Panc1 (cell line): ENCODE data around the gene SRSF10. TPM values are rescaled to one million over a fixed set of nuclear protein-coding genes. Genes with fewer than 3 reads are reported as not detected.

Source experiments
- ATAC-seq: fragments of 200-7000 bp; cut with Tn5 transposase; 2 replicates; pipeline ENCODE4 v1.9.1; 2020; ENCODE audit warnings: mild to moderate bottlenecking, moderate library complexity
- BruUV-seq: library from RNA; stranded (reverse); fragments of 400-500 nt; replicated peaks from 2 replicates; lab custom pipeline; 2021; lab: Mats Ljungman, UMichigan
- CTCF ChIA-PET: fragments of 300-600 bp; sonication (Branson Sonifier 250); formaldehyde crosslinking; loops from one replicate; lab custom pipeline; 2022; ENCODE audit warnings: antibody characterized with exemption; lab: Charles Lee
- POLR2A ChIA-PET: fragments of 300-600 bp; sonication (Branson Sonifier 250); formaldehyde crosslinking; loops from one replicate; lab custom pipeline; 2022; ENCODE audit warnings: antibody characterized with exemption; lab: Charles Lee
- DNase-seq: peaks from one replicate; pipeline ENCODE4 v3.0.0-alpha.2; 2010; ENCODE audit warnings: low read depth, low spot score
- H3K27ac ChIP-seq: 2 replicates; pipeline ENCODE4 v1.5.1; 2011; ENCODE audit warnings: mild to moderate bottlenecking, low read length, inconsistent platforms
- H3K27me3 ChIP-seq: fragments of 200-500 bp; sonication (Bioruptor generic); 2 replicates; pipeline ENCODE4 v1.6.0; 2014; ENCODE audit warnings: low read length, inconsistent platforms; ENCODE audit not compliant: control insufficient read depth, insufficient read depth
- H3K36me3 ChIP-seq: fragments of 200-500 bp; sonication (Bioruptor generic); 2 replicates; pipeline ENCODE4 v1.5.1; 2014; ENCODE audit warnings: inconsistent platforms, mild to moderate bottlenecking, low read length, moderate library complexity; ENCODE audit not compliant: control insufficient read depth, insufficient read depth
- H3K4me1 ChIP-seq: 2 replicates; pipeline ENCODE4 v1.5.1; 2011; ENCODE audit warnings: inconsistent platforms, mild to moderate bottlenecking, low read length, moderate library complexity; ENCODE audit not compliant: control insufficient read depth, insufficient read depth
- H3K4me3 ChIP-seq, 2 experiments: 2 replicates each; pipeline ENCODE4 v1.5.1; 2011 to 2012; ENCODE audit warnings: low read depth in 2 of 2, low read length in 2 of 2, mild to moderate bottlenecking in 2 of 2, inconsistent platforms in 1 of 2, moderate library complexity in 1 of 2
- H3K9me3 ChIP-seq: fragments of 200-500 bp; sonication (Bioruptor generic); 2 replicates; pipeline ENCODE4 v1.5.1; 2014; ENCODE audit warnings: low read depth, mild to moderate bottlenecking, inconsistent platforms, low read length, moderate library complexity; ENCODE audit not compliant: control insufficient read depth, insufficient read depth
- POLR2AphosphoS5 ChIP-seq: IDR thresholded peaks from 2 replicates; pipeline ENCODE4 v1.6.1; 2012; ENCODE audit warnings: mild to moderate bottlenecking, low read depth, low read length, moderate library complexity
- SIN3A ChIP-seq: IDR thresholded peaks from 2 replicates; pipeline ENCODE4 v1.6.1; 2012; ENCODE audit warnings: low read depth, mild to moderate bottlenecking, low read length, moderate library complexity, borderline replicate concordance; ENCODE audit not compliant: insufficient read depth
- TCF7L2 ChIP-seq: IDR thresholded peaks from 2 replicates; pipeline ENCODE4 v1.6.1; 2011; ENCODE audit warnings: mild to moderate bottlenecking, low read depth, low read length, inconsistent platforms
- in situ Hi-C: cut with HindIII; loops from 2 replicates; pipeline ENCODE4 v1.10.0; 2016; ENCODE audit warnings: low sequenced_read_pairs, low pct_unique_long_range_greater_than_20kb
- intact Hi-C: fragments of 100-400 bp; cut with micrococcal nuclease; formaldehyde crosslinking; loops from one replicate; pipeline ENCODE4 v1.10.0; 2022; ENCODE audit not compliant: unreplicated experiment
- total RNA-seq: library from RNA; stranded (reverse); gene quantifications from one replicate; pipeline ENCODE4 v1.2.1, GENCODE V29; 2021; ENCODE audit not compliant: unreplicated experiment
- TF ChIP-seq, protein P1 (sequence below): fragments of 450-650 bp; IDR thresholded peaks from 2 replicates; pipeline ENCODE4 v1.5.1; 2017; ENCODE audit warnings: mild to moderate bottlenecking
- TF ChIP-seq, protein P2 (sequence below), 2 experiments: IDR thresholded peaks; 2 replicates each; pipeline ENCODE4 v1.6.1; 2011 to 2012; ENCODE audit warnings: low read depth in 2 of 2, control low read depth in 1 of 2, low read length in 1 of 2, mild to moderate bottlenecking in 1 of 2, moderate library complexity in 1 of 2; ENCODE audit not compliant: insufficient read depth in 1 of 2

Gene SRSF10
- total RNA-seq, 1 experiment from 2014 or later, result 137 TPM

GRCh38 chr1:24021403-24022266, 41.5 kb upstream of the SRSF10 start:
- Histone ChIP-seq H3K36me3 (no peaks in the 10 kb centered on the region), H3K27ac (peak overlapping the region; percentile 87), H3K27me3 (no peaks in the 10 kb centered on the region), H3K9me3 (no peaks in the 10 kb centered on the region), H3K4me1 (peaks cover 51% of the 10 kb centered on the region), H3K4me3 (no peak overlapping the region)
- ChIA-PET POLR2A (interaction anchor here (0.6 kb wide), 1 partner anchor 32 kb away, joined by 3 read pairs; no protein-coding TSS in a partner anchor), CTCF (no interaction called here)
- in situ Hi-C loops, result loop anchor here (10.0 kb wide), 1 partner anchor 57 kb away; no protein-coding TSS in a partner anchor
- TF ChIP-seq TCF7L2 (no peak), POLR2AphosphoS5 (no peak), SIN3A (no peak)
- TF ChIP-seq, protein P1, sequence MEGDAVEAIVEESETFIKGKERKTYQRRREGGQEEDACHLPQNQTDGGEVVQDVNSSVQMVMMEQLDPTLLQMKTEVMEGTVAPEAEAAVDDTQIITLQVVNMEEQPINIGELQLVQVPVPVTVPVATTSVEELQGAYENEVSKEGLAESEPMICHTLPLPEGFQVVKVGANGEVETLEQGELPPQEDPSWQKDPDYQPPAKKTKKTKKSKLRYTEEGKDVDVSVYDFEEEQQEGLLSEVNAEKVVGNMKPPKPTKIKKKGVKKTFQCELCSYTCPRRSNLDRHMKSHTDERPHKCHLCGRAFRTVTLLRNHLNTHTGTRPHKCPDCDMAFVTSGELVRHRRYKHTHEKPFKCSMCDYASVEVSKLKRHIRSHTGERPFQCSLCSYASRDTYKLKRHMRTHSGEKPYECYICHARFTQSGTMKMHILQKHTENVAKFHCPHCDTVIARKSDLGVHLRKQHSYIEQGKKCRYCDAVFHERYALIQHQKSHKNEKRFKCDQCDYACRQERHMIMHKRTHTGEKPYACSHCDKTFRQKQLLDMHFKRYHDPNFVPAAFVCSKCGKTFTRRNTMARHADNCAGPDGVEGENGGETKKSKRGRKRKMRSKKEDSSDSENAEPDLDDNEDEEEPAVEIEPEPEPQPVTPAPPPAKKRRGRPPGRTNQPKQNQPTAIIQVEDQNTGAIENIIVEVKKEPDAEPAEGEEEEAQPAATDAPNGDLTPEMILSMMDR, result no peak
- peak; percentile 5; the same call in 1 of the 2 replicates for ATAC-seq
- intact Hi-C loops, result no loop called here
- no peak for DNase-seq
- no TSS peak for BruUV-seq

DNA sequence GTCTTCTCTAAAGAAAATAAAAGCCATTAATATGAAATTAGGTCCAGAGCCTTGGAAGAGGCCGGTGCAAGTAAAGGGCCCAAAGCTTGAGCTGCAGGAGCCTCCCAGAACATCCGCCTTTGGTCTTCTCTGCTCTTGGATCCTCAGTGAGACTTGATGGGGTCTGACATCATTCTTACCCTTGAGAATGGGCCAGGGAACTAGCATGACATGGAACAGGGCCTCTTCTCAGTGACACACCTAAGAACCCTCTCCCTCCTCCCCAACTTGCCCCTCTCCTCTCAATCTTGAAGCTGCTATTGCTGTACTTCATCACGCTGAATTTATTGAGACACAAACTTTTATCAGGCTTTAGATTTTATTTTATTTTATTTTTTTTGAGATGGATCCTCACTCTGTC, 40.3 kb upstream of the SRSF10 start:
- intact Hi-C loops, result no loop called here
- H3K27ac ChIP-seq, result peak overlapping the region; percentile 87

More for the DNA sequence above, 40.3 kb upstream of the SRSF10 start:
- DNase-seq (no peak), ATAC-seq (no peak)
- H3K4me3 ChIP-seq, result no peak overlapping the region
- TF ChIP-seq, protein P2, sequence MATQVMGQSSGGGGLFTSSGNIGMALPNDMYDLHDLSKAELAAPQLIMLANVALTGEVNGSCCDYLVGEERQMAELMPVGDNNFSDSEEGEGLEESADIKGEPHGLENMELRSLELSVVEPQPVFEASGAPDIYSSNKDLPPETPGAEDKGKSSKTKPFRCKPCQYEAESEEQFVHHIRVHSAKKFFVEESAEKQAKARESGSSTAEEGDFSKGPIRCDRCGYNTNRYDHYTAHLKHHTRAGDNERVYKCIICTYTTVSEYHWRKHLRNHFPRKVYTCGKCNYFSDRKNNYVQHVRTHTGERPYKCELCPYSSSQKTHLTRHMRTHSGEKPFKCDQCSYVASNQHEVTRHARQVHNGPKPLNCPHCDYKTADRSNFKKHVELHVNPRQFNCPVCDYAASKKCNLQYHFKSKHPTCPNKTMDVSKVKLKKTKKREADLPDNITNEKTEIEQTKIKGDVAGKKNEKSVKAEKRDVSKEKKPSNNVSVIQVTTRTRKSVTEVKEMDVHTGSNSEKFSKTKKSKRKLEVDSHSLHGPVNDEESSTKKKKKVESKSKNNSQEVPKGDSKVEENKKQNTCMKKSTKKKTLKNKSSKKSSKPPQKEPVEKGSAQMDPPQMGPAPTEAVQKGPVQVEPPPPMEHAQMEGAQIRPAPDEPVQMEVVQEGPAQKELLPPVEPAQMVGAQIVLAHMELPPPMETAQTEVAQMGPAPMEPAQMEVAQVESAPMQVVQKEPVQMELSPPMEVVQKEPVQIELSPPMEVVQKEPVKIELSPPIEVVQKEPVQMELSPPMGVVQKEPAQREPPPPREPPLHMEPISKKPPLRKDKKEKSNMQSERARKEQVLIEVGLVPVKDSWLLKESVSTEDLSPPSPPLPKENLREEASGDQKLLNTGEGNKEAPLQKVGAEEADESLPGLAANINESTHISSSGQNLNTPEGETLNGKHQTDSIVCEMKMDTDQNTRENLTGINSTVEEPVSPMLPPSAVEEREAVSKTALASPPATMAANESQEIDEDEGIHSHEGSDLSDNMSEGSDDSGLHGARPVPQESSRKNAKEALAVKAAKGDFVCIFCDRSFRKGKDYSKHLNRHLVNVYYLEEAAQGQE (IDR thresholded peaks at IDR 0.05; ENCODE audit: insufficient read depth in 1 of 2, low read depth in 2 of 2, low read length in 1 of 2), result no peak
- TF ChIP-seq TCF7L2, result no peak
- no peak for TF ChIP-seq POLR2AphosphoS5
- TF ChIP-seq SIN3A, result no peak
- TF ChIP-seq, protein P1, result no peak
- no peaks in the 10 kb centered on the region for H3K9me3 ChIP-seq
- BruUV-seq, result no TSS peak
- no peaks in the 10 kb centered on the region for H3K36me3 ChIP-seq
- ChIA-PET POLR2A (interaction anchor here (0.6 kb wide), 1 partner anchor 244 kb away, joined by 6 read pairs; no protein-coding TSS in a partner anchor), CTCF (interaction anchor here (0.5 to 0.6 kb wide), 2 partner anchors 17 to 53 kb away, joined by 4 to 8 read pairs; no protein-coding TSS in a partner anchor)
- H3K4me1 ChIP-seq, result peaks cover 58% of the 10 kb centered on the region
- H3K27me3 ChIP-seq, result no peaks in the 10 kb centered on the region
- in situ Hi-C loops, result loop anchor here (10.0 kb wide), 1 partner anchor 56 kb away; no protein-coding TSS in a partner anchor
